K562 (cell line): ENCODE data around the gene FASN. TPM values are rescaled to one million over a fixed set of nuclear protein-coding genes. Genes with fewer than 3 reads are reported as not detected.

Experiments
- ATAC-seq: fragments of 200-7000 bp; cut with Tn5 transposase; 3 replicates; pipeline ENCODE4 v1.9.1; 2020; ENCODE audit warnings: moderate library complexity
- BruUV-seq: library from RNA; stranded (reverse); fragments of 400-500 nt; replicated peaks from 2 replicates; lab custom pipeline; 2021; lab: Mats Ljungman, UMichigan
- CTCF ChIA-PET: fragments of 300-600 bp; formaldehyde crosslinking; extraction: SDS; loops from one replicate; lab custom pipeline; 2021; ENCODE audit warnings: low intra/inter-chr PET ratio; lab: Yijun Ruan, JAX
- POLR2A ChIA-PET: fragments of 300-600, 350-650 bp; sonication (Branson Sonifier 250); formaldehyde crosslinking; extraction: SDS; loops from one replicate; lab custom pipeline; 2021; ENCODE audit warnings: antibody characterized with exemption, inconsistent platforms; lab: Yijun Ruan, JAX
- DNase-seq, 4 experiments: peaks; one replicate each; pipeline versions ENCODE4 v3.0.0 to v3.0.0-alpha.2; 2011 to 2018; ENCODE audit warnings: low spot score in 3 of 4, mixed read lengths in 3 of 4; ENCODE audit errors: extremely low read depth in 1 of 4
- FAIRE-seq: peaks from 2 replicates; lab custom pipeline; 2011; peaks lifted over from hg19 to GRCh38; lab: Jason Lieb, UNC
- H2AFZ ChIP-seq: 2 replicates; pipeline ENCODE4 v1.6.0; 2011; ENCODE audit warnings: low read depth, low read length, control low read depth, inconsistent platforms
- H3K27ac ChIP-seq: fragments of 200-600 bp; 3 replicates; pipeline ENCODE4 v1.8.0; 2011; ENCODE audit warnings: low read depth, mild to moderate bottlenecking, control low read depth, inconsistent platforms, low read length, moderate library complexity, mixed read lengths; ENCODE audit errors: extremely low read depth
- H3K27me3 ChIP-seq, 2 experiments: fragments of 300-600 bp in 1 of 2; 2 replicates in 1 of 2; 3 replicates in 1 of 2; pipeline versions ENCODE4 v1.6.0 to v1.8.0; 2011; ENCODE audit warnings: inconsistent platforms in 2 of 2, low read length in 2 of 2, mild to moderate bottlenecking in 1 of 2, mixed read lengths in 1 of 2, moderate library complexity in 1 of 2; ENCODE audit not compliant: control insufficient read depth in 2 of 2, insufficient read depth in 2 of 2
- H3K36me3 ChIP-seq: fragments of 300-600 bp; 3 replicates; pipeline ENCODE4 v1.8.0; 2011; ENCODE audit warnings: mild to moderate bottlenecking, low read length, inconsistent platforms; ENCODE audit not compliant: control insufficient read depth, insufficient read depth
- H3K4me1 ChIP-seq, 2 experiments: fragments of 200-600 bp in 1 of 2; replicated peaks in 1 of 2; 2 replicates in 1 of 2; 3 replicates in 1 of 2; pipeline versions ENCODE4 v1.5.1 to v1.8.0; 2011; ENCODE audit warnings: inconsistent platforms in 2 of 2, low read length in 2 of 2, mild to moderate bottlenecking in 1 of 2, mixed read lengths in 1 of 2, moderate library complexity in 1 of 2; ENCODE audit not compliant: control insufficient read depth in 2 of 2, insufficient read depth in 2 of 2
- H3K4me2 ChIP-seq: 2 replicates; pipeline ENCODE4 v1.6.1; 2011; ENCODE audit warnings: low read length, control low read depth, inconsistent platforms, mixed read lengths; ENCODE audit not compliant: insufficient read depth
- H3K4me3 ChIP-seq: fragments of 200-600 bp; sonication (generic), shearing (Covaris generic); 2 replicates; pipeline ENCODE4 v1.5.1; 2016; ENCODE audit warnings: control low read depth, inconsistent platforms
- H3K79me2 ChIP-seq: fragments of 200-600 bp; 3 replicates; pipeline ENCODE4 v1.8.0; 2011; ENCODE audit warnings: low read length, inconsistent platforms; ENCODE audit not compliant: control insufficient read depth, insufficient read depth
- H3K9ac ChIP-seq, 2 experiments: 2 replicates each; pipeline versions ENCODE4 v1.6.0 to v1.6.1; 2011; ENCODE audit warnings: low read depth in 2 of 2, low read length in 2 of 2, control low read depth in 1 of 2, inconsistent platforms in 1 of 2, mild to moderate bottlenecking in 1 of 2, mixed read lengths in 1 of 2; ENCODE audit not compliant: insufficient read depth in 1 of 2
- H3K9me1 ChIP-seq: one replicate; pipeline ENCODE4 v1.6.0; 2011; ENCODE audit warnings: inconsistent platforms, mild to moderate bottlenecking, low read length, moderate library complexity; ENCODE audit not compliant: control insufficient read depth, insufficient read depth
- H3K9me3 ChIP-seq: replicated peaks from 2 replicates; pipeline ENCODE4 v1.5.1; 2011; ENCODE audit warnings: low read depth, low read length, inconsistent platforms; ENCODE audit not compliant: control insufficient read depth, insufficient read depth
- H4K20me1 ChIP-seq: replicated peaks from 2 replicates; pipeline ENCODE4 v1.6.1; 2011; ENCODE audit warnings: low read length, inconsistent platforms, mixed read lengths; ENCODE audit not compliant: control insufficient read depth, insufficient read depth
- ESRRA ChIP-seq: fragments of 450-650 bp; IDR thresholded peaks from 2 replicates; pipeline ENCODE4 v1.6.1; 2014; ENCODE audit warnings: low read depth, mild to moderate bottlenecking, moderate library complexity, borderline replicate concordance
- POLR2A ChIP-seq: fragments of 450-650 bp; conservative IDR thresholded peaks from 2 replicates; pipeline ENCODE4 v1.6.1; 2016
- POLR2G ChIP-seq: fragments of 200-400 bp; formaldehyde crosslinking; IDR thresholded peaks from 2 replicates; pipeline ENCODE4 v1.6.1; 2017; ENCODE audit warnings: low read depth, mild to moderate bottlenecking, antibody characterized with exemption, low read length, moderate library complexity
- RBFOX2 ChIP-seq: fragments of 200-400 bp; formaldehyde crosslinking; IDR thresholded peaks from 2 replicates; pipeline ENCODE4 v1.6.1; 2017; ENCODE audit warnings: low read depth, mild to moderate bottlenecking, low read length, moderate library complexity
- SUPT5H ChIP-seq: fragments of 450-650 bp; IDR thresholded peaks from 2 replicates; pipeline ENCODE4 v1.6.1; 2016
- ZSCAN29 ChIP-seq: fragments of 450-650 bp; IDR thresholded peaks from 2 replicates; pipeline ENCODE4 v1.6.1; 2017
- WGBS: fragments of 100-300 bp; shearing (Covaris generic); methylation state at CpG from one replicate; pipeline ENCODE4 v1.1.6; 2016; ENCODE audit warnings: low coverage, mixed read lengths; ENCODE audit not compliant: insufficient coverage; ENCODE audit errors: missing lambda C conversion rate; 5-methylcytosine and 5-hydroxymethylcytosine counted together
- in situ Hi-C: fragments of 300-500 bp; cut with MboI; formaldehyde crosslinking; loops from 4 replicates; pipeline ENCODE4 v1.15.0; 2018; ENCODE audit warnings: inconsistent platforms, mixed read lengths
- intact Hi-C: fragments of 100-400 bp; cut with micrococcal nuclease; formaldehyde crosslinking; loops from 2 replicates; pipeline ENCODE4 v1.14.2; 2022
- polyA plus RNA-seq, 8 experiments: library from polyadenylated mRNA; depleted of rRNA in 4 of 8; stranded (reverse) in 5 of 8; unstranded in 3 of 8; fragments of >200 nt; fragmentation: Nextera tagmentation in 2 of 8; fragmentation: Illumina TruSeq in 1 of 8; extraction: Ambion mirVana in 2 of 8; extraction: Trizol in 1 of 8; gene quantifications; 2 replicates each; pipeline versions ENCODE4 v1.2.1 to v1.2.3, GENCODE V29; 2011 to 2014; ENCODE audit warnings: inconsistent platforms in 1 of 8, missing spikeins in 1 of 8
- total RNA-seq, 7 experiments: library from RNA; depleted of rRNA in 6 of 7; stranded (reverse); fragments of >200 nt in 6 of 7; fragmentation: Illumina TruSeq in 2 of 7; extraction: Trizol in 2 of 7; gene quantifications; 2 replicates each; pipeline versions ENCODE4 v1.2.1 to v1.2.3, GENCODE V29; 2011 to 2021; ENCODE audit warnings: low replicate concordance in 1 of 7

Gene FASN
- total and polyA plus RNA-seq, 9 of the 15 experiments (the other 6 are each of a cell fraction or from before 2014, with no cell fraction given), result 0.15 to 663 (median 49.9) TPM

DNA sequence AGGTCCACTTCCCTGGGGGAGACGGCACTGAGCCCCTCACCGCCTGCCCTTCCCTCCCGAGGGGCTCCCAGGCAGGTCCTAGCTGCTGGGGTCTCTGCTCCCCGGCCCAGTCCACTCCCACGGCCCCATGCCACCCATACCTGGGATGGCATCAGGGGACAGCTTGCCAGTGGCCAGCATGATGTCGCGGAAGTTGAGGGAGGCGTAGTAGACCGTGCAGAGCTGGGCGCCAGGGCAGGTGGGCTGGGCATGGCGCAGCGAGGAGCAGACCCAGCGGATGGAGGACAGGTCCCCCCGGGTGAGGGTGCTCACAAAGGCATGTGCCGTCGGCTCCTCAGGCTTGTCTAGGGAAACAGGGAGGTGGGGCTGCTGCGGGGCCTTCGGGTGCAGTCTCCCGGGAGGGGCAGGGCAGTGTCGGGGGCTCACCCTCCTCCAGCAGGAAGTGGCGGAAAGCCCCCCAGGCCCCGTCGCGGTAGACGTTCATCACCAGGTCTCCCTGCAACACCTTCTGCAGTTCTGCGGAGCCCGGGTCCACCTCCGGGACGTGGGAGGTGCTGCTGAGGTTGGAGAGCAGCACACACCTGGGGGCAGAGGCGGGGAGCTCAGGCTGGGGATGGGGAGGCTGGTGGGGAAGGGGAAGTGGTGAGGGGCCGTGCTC lies 13.5 kb downstream of the FASN start:
- peaks cover 0 to 64% of the 10 kb centered on the region in 2 experiments; a peak in 1 of 5 replicates for H3K4me1 ChIP-seq
- H3K9me3 ChIP-seq, result no peaks in the 10 kb centered on the region
- H3K9ac ChIP-seq, result no peak overlapping the region; a peak in 1 of 4 replicates
- H3K36me3 ChIP-seq, result peaks cover 99% of the 10 kb centered on the region; the same call in 2 of the 3 replicates
- peaks cover 3% of the 10 kb centered on the region; the same call in 1 of the 3 replicates for H3K79me2 ChIP-seq
- in situ Hi-C loops, result no loop called here
- DNase-seq, result no peak
- POLR2A ChIA-PET, result interaction anchor here (0.5 to 0.6 kb wide), 2 partner anchors 28 to 180 kb away, joined by 3 to 4 read pairs; no protein-coding TSS in a partner anchor
- no peaks in the 10 kb centered on the region for H3K9me1 ChIP-seq
- H3K4me3 ChIP-seq, result no peak overlapping the region
- CTCF ChIA-PET, result no interaction called here
- no peak overlapping the region for H3K4me2 ChIP-seq
- peaks cover 18% of the 10 kb centered on the region for H4K20me1 ChIP-seq
- intact Hi-C loops, result no loop called here
- TF ChIP-seq POLR2G, result peak; percentile 41
- TF ChIP-seq ESRRA, result no peak
- TF ChIP-seq POLR2A, result peak; percentile 46
- TF ChIP-seq SUPT5H, result peak; percentile 41; the same call in 1 of the 2 replicates
- TF ChIP-seq ZSCAN29, result no peak
- TF ChIP-seq RBFOX2, result peak; percentile 60
- TF ChIP-seq, all 486 proteins: peak for 4
- no peak overlapping the region for H2AFZ ChIP-seq
- H3K27ac ChIP-seq, result no peak overlapping the region
- FAIRE-seq (no peak), ATAC-seq (no peak)
- no TSS peak for BruUV-seq
- 95% methylated on average over 21 of the region's 31 CpGs for WGBS
- H3K27me3 ChIP-seq, result no peaks in the 10 kb centered on the region
